Activated T-cell treated with anti-CD3 and anti-CD28 coated beads, Interleukin-2, amount 50 U/mL, for 24 hours (primary cell): ENCODE measurements around the gene SLX1A.
A peak's percentile ranks its signal among the peaks of the same experiment; 100 is the strongest.
"Not testable (repeated sequence)": the region's sequence is repeated elsewhere in the genome, so short reads cannot be mapped to it uniquely, and the experiment has no call there.

Experiments
- DNase-seq: peaks from one replicate; pipeline ENCODE4 v3.0.0-alpha.2; 2020
- H3K27ac Mint-ChIP-seq: 2 replicates; pipeline ENCODE4 v1.8.0; 2020; ENCODE audit warnings: mild to moderate bottlenecking, mixed read lengths
- H3K27me3 Mint-ChIP-seq: 2 replicates; pipeline ENCODE4 v1.8.0; 2020; ENCODE audit warnings: mixed read lengths
- H3K36me3 Mint-ChIP-seq: 2 replicates; pipeline ENCODE4 v1.8.0; 2020; ENCODE audit warnings: low read depth, mixed read lengths
- H3K4me1 Mint-ChIP-seq: 2 replicates; pipeline ENCODE4 v1.8.0; 2020; ENCODE audit warnings: low read depth, mixed read lengths
- H3K4me3 Mint-ChIP-seq: 2 replicates; pipeline ENCODE4 v1.8.0; 2020; ENCODE audit warnings: mild to moderate bottlenecking, moderate library complexity, mixed read lengths
- H3K9me3 Mint-ChIP-seq: 2 replicates; pipeline ENCODE4 v1.8.0; 2020; ENCODE audit warnings: mixed read lengths

SLX1A gene

GRCh38 chr16:30191158-30191557, 2.5 kb upstream of the SLX1A start:
- not testable (repeated sequence) for H3K9me3 Mint-ChIP-seq, H3K27ac Mint-ChIP-seq, DNase-seq, H3K4me3 Mint-ChIP-seq, H3K27me3 Mint-ChIP-seq
- Mint-ChIP-seq H3K36me3 (peaks cover 21% of the 10 kb centered on the region), H3K4me1 (peaks cover 18% of the 10 kb centered on the region)

GRCh38 chr16:30193098-30193497, 577 bp upstream of the SLX1A start:
- not testable (repeated sequence) for H3K36me3 Mint-ChIP-seq, DNase-seq, H3K9me3 Mint-ChIP-seq, H3K4me1 Mint-ChIP-seq, H3K4me3 Mint-ChIP-seq, H3K27ac Mint-ChIP-seq, H3K27me3 Mint-ChIP-seq

- not testable (repeated sequence) for H3K4me3 Mint-ChIP-seq, H3K4me1 Mint-ChIP-seq
- DNase-seq: peak; percentile 55
These were observed 674 bp downstream of the SLX1A start for GRCh38 chr16:30194172-30194925.

GRCh38 chr16:30197001-30197400, 3.3 kb downstream of the SLX1A start:
- not testable (repeated sequence) for H3K27me3 Mint-ChIP-seq, H3K4me1 Mint-ChIP-seq, H3K27ac Mint-ChIP-seq, H3K9me3 Mint-ChIP-seq, H3K4me3 Mint-ChIP-seq, DNase-seq, H3K36me3 Mint-ChIP-seq

More at GRCh38 chr16:30194172-30194925, 674 bp downstream of the SLX1A start:
- H3K9me3 Mint-ChIP-seq, H3K36me3 Mint-ChIP-seq, H3K27me3 Mint-ChIP-seq, H3K27ac Mint-ChIP-seq: not testable (repeated sequence)

- not testable (repeated sequence) for DNase-seq, H3K36me3 Mint-ChIP-seq, H3K27ac Mint-ChIP-seq, H3K27me3 Mint-ChIP-seq, H3K4me3 Mint-ChIP-seq, H3K4me1 Mint-ChIP-seq, H3K9me3 Mint-ChIP-seq
These were observed 5.4 kb downstream of the SLX1A start, which contains the start of gene SULT1A3 for GRCh38 chr16:30199049-30199448. Gene SULT1A3, plus strand, starts transcription at chr16:30199255. Its CDS starts 1,474 bp downstream, at chr16:30200729.

- H3K4me1 Mint-ChIP-seq, H3K9me3 Mint-ChIP-seq: not testable (repeated sequence)
These were observed 6.1 kb downstream of the SLX1A start for GRCh38 chr16:30199608-30200343.

GRCh38 chr16:30205541-30206236, 12.0 kb downstream of the SLX1A start:
- H3K27me3 Mint-ChIP-seq, H3K9me3 Mint-ChIP-seq, H3K4me1 Mint-ChIP-seq, H3K27ac Mint-ChIP-seq, H3K4me3 Mint-ChIP-seq, H3K36me3 Mint-ChIP-seq: not testable (repeated sequence)
- DNase-seq: peak; percentile 53

More at GRCh38 chr16:30199608-30200343, 6.1 kb downstream of the SLX1A start:
- H3K27me3 Mint-ChIP-seq, H3K36me3 Mint-ChIP-seq, H3K27ac Mint-ChIP-seq, DNase-seq, H3K4me3 Mint-ChIP-seq: not testable (repeated sequence)

- H3K9me3 Mint-ChIP-seq, DNase-seq: not testable (repeated sequence)
These were observed 12.6 kb downstream of the SLX1A start for GRCh38 chr16:30206252-30206651.

GRCh38 chr16:30207063-30207704, 13.5 kb downstream of the SLX1A start:
- H3K4me1 Mint-ChIP-seq, H3K27me3 Mint-ChIP-seq, H3K9me3 Mint-ChIP-seq, H3K36me3 Mint-ChIP-seq, H3K27ac Mint-ChIP-seq, H3K4me3 Mint-ChIP-seq: not testable (repeated sequence)
- DNase-seq: peak; percentile 26

More at GRCh38 chr16:30206252-30206651, 12.6 kb downstream of the SLX1A start:
- not testable (repeated sequence) for H3K27me3 Mint-ChIP-seq, H3K4me3 Mint-ChIP-seq, H3K4me1 Mint-ChIP-seq, H3K27ac Mint-ChIP-seq, H3K36me3 Mint-ChIP-seq

- H3K27me3 Mint-ChIP-seq, H3K4me3 Mint-ChIP-seq, H3K36me3 Mint-ChIP-seq, H3K4me1 Mint-ChIP-seq, H3K9me3 Mint-ChIP-seq, H3K27ac Mint-ChIP-seq: not testable (repeated sequence)
- peak; percentile 26 for DNase-seq
These were observed 15.4 kb downstream of the SLX1A start for GRCh38 chr16:30209032-30209431.

- H3K4me3 Mint-ChIP-seq, H3K4me1 Mint-ChIP-seq, H3K27ac Mint-ChIP-seq, H3K27me3 Mint-ChIP-seq, H3K9me3 Mint-ChIP-seq, DNase-seq, H3K36me3 Mint-ChIP-seq: not testable (repeated sequence)
These were observed 17.7 kb downstream of the SLX1A start for GRCh38 chr16:30211414-30211813.

- H3K4me1 Mint-ChIP-seq, H3K9me3 Mint-ChIP-seq, H3K36me3 Mint-ChIP-seq, H3K4me3 Mint-ChIP-seq, H3K27ac Mint-ChIP-seq, H3K27me3 Mint-ChIP-seq: not testable (repeated sequence)
- DNase-seq: peak; percentile 17
These were observed 23.4 kb downstream of the SLX1A start for GRCh38 chr16:30217082-30217481.
